Activated CD4-positive, alpha-beta memory T cell treated with anti-CD3 and anti-CD28 coated beads, Interleukin-2, amount 10 ng/mL, durations not matched to agents 7 days and 5 days (primary cell): Measurements from ENCODE around the gene DNAJC7. TPM values are rescaled to one million over a fixed set of nuclear protein-coding genes. Genes with fewer than 3 reads are reported as not detected.

ENCODE experiments used
- CTCF ChIA-PET: fragments of 350-600 bp; sonication (Branson Sonifier 250); formaldehyde crosslinking; loops from one replicate; lab custom pipeline; 2021; ENCODE audit warnings: antibody characterized with exemption, inconsistent platforms; lab: Charles Lee
- POLR2A ChIA-PET: fragments of 350-600 bp; sonication (Branson Sonifier 250); formaldehyde crosslinking; loops from one replicate; lab custom pipeline; 2021; ENCODE audit warnings: antibody characterized with exemption; lab: Charles Lee
- DNase-seq: peaks from one replicate; pipeline ENCODE4 v3.0.0-alpha.2; 2020
- H3K27ac Mint-ChIP-seq: one replicate; pipeline ENCODE4 v1.8.0; 2021; ENCODE audit warnings: mild to moderate bottlenecking, mixed read lengths
- H3K27me3 Mint-ChIP-seq: one replicate; pipeline ENCODE4 v1.8.0; 2021; ENCODE audit warnings: mixed read lengths
- H3K36me3 Mint-ChIP-seq: one replicate; pipeline ENCODE4 v1.8.0; 2021; ENCODE audit warnings: low read depth, mixed read lengths
- H3K4me1 Mint-ChIP-seq: one replicate; pipeline ENCODE4 v1.8.0; 2021; ENCODE audit warnings: mixed read lengths
- H3K4me3 Mint-ChIP-seq: one replicate; pipeline ENCODE4 v1.8.0; 2021; ENCODE audit warnings: mild to moderate bottlenecking, mixed read lengths
- H3K9me3 Mint-ChIP-seq: one replicate; pipeline ENCODE4 v1.8.0; 2021; ENCODE audit warnings: mixed read lengths
- total RNA-seq, 2 experiments: library from RNA; stranded (reverse); gene quantifications; one replicate each; pipeline ENCODE4 v1.2.3, GENCODE V29; 2021

The DNAJC7 gene
- total RNA-seq, 2 experiments from 2014 or later = 88.7 to 95.1 TPM

DNA sequence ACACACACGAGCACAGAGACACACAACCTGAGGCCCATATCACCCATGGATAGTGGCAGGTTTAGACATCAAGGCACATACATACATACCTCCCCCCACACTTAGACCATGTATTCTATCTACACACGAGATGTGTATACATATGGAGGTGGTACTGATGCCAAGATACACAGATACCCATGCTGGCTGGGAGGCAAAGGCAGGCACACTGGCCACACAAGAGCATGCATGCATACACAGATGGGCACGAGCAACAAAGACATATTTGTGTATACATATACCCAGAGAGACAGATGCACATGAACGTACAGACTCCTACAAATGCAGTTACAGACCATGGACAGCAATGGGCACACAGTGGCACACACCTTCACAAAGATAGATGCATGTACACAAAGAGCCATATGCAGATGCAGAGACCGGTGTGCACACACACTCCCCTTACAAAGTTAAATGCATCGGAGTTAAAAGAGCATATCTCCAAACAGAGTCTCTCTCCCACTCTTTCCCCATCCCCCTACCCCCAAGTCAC lies 35.2 kb upstream of the DNAJC7 start:
- no peak overlapping the region for H3K27ac Mint-ChIP-seq
- no peak overlapping the region for H3K4me3 Mint-ChIP-seq
- peaks cover 8% of the 10 kb centered on the region for H3K4me1 Mint-ChIP-seq
- no peaks in the 10 kb centered on the region for H3K9me3 Mint-ChIP-seq
- POLR2A ChIA-PET = no interaction called here
- H3K27me3 Mint-ChIP-seq = peaks cover 65% of the 10 kb centered on the region
- no peaks in the 10 kb centered on the region for H3K36me3 Mint-ChIP-seq
- DNase-seq = no peak
- CTCF ChIA-PET = no interaction called here

DNA sequence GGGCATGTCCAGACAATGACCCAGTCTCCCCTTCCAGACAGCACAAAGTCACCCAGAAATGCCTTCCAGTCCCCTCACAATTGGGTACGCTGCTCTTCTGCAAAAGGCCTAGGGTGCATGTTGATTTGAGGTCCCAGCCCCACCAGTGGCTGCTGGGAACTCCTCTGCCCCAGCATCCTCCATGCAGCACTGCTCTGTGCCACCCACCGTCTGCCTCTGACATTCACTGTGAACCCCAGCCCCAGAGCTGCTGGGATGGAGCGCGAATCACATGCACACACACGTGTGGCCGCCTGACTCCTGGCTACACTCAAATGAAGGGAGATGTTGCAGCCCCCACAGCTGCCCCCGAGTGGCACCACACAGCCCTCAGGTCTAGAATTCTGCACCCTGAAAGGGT lies 34.4 kb upstream of the DNAJC7 start:
- H3K9me3 Mint-ChIP-seq = no peaks in the 10 kb centered on the region
- H3K27me3 Mint-ChIP-seq = peaks cover 63% of the 10 kb centered on the region
- DNase-seq = no peak
- peak overlapping the region; percentile 30 for H3K4me3 Mint-ChIP-seq
- no peak overlapping the region for H3K27ac Mint-ChIP-seq
- POLR2A ChIA-PET = no interaction called here
- no peaks in the 10 kb centered on the region for H3K36me3 Mint-ChIP-seq
- peaks cover 8% of the 10 kb centered on the region for H3K4me1 Mint-ChIP-seq
- CTCF ChIA-PET = interaction anchor here (1.1 kb wide), 1 partner anchor 14 kb away, joined by 3 read pairs; no protein-coding TSS in a partner anchor

DNA sequence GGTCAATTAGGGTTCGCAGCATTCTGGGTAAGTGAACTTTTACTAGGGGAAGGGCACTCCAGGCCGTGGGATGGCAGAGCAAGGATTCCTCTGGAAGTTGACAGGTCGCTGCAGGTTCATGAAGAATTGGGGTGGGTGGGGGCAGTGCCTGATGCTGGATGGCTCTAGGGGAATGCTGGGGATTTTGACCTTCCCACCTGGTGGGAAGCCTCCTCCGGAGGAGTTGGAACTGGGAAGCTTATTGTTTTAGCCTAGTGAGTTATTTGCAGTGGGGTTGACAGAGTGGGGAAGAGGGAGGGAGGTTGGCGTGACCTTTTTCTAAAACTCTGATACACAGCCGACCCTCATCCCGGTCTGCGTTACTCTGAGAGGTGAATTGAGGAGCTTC lies 33.8 kb upstream of the DNAJC7 start:
- ChIA-PET POLR2A (no interaction called here), CTCF (interaction anchor here (0.6 to 1.1 kb wide), 3 partner anchors 15 to 83 kb away, joined by 3 to 4 read pairs (median 3); no protein-coding TSS in a partner anchor)
- Mint-ChIP-seq H3K9me3 (no peaks in the 10 kb centered on the region), H3K27ac (no peak overlapping the region), H3K4me3 (peak overlapping the region; percentile 49), H3K4me1 (peaks cover 8% of the 10 kb centered on the region), H3K36me3 (no peaks in the 10 kb centered on the region), H3K27me3 (peaks cover 64% of the 10 kb centered on the region)
- DNase-seq = no peak

DNA sequence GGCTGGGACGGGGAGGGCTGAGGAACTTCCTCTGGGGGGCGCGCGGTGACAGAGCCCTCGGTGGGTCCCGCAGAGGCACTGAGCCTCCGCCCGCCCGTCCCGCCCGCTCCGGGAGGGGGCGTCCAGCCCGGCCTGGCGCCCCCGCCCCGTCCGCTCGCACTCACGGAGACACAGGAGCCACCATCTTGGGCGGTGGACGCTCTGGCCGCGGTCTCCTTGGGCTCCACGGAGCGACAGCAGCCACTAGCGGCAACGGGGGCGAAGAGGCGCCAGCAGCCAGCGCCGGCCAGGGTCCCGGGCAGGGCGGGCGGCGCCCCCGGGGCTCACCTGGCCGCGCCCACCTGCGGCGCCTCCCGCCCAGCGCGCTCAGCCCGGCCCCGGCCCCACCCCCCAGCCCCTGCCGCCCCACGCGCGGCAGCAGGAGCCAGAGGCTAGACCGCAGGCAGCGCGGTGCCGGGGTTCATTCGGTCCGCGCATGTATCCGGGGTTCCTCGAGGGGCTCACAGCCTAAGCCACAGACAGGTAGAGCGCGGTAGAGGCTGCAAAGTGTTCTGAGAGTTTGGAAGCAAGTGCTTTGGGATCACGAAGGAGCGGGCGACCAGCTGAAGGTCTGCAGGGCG lies 33.3 kb upstream of the DNAJC7 start, which contains the start of gene C17orf113:
TSS of gene C17orf113 (minus strand) at position 209 of the 620 bp plus-strand sequence. CDS start 7,225 bp downstream, outside the sequence.
- Mint-ChIP-seq H3K27ac (no peak within 1 kb of the TSS), H3K4me1 (peaks cover 8% of the 10 kb centered on the region), H3K27me3 (peaks cover 65% of the 10 kb centered on the region), H3K9me3 (no peaks in the 10 kb centered on the region), H3K36me3 (no peaks in the 10 kb centered on the region), H3K4me3 (peak within 1 kb of the TSS; percentile 60)
- CTCF ChIA-PET = interaction anchor here (0.6 to 1.1 kb wide), 3 partner anchors 15 to 84 kb away, joined by 3 to 4 read pairs (median 3); no protein-coding TSS in a partner anchor
- POLR2A ChIA-PET = no interaction called here
- peak; percentile 31 for DNase-seq

DNA sequence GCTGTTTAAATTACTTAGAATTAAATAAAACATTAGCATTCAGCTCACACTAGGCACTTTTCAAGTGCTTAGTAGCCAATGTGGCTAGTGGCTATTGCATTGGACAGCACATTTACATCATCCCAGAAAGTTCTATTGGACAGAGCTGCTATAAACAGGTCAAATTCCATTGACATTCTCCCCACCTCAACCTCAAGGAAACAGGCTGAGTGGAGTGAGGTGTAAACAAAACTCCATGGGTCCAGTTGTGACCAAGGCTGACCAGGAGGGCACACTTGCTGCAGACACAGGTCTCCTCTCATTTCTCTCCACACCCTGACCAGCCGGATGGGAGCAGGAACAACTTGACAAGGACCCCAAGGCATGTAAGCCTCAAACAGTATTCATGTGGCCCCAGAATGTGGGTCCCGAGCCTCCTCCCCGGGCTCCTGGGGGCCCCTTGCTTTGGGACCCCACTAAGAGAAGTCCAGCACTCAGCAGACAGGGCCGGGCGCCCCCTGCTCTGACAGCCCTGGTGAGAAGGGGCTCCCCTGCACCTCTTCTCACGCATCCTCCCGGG lies 32.7 kb upstream of the DNAJC7 start:
- peaks cover 8% of the 10 kb centered on the region for H3K4me1 Mint-ChIP-seq
- H3K27ac Mint-ChIP-seq = no peak overlapping the region
- ChIA-PET POLR2A (no interaction called here), CTCF (no interaction called here)
- no peak for DNase-seq
- peak overlapping the region; percentile 60 for H3K4me3 Mint-ChIP-seq
- H3K36me3 Mint-ChIP-seq = no peaks in the 10 kb centered on the region
- peaks cover 59% of the 10 kb centered on the region for H3K27me3 Mint-ChIP-seq
- H3K9me3 Mint-ChIP-seq = no peaks in the 10 kb centered on the region

DNA sequence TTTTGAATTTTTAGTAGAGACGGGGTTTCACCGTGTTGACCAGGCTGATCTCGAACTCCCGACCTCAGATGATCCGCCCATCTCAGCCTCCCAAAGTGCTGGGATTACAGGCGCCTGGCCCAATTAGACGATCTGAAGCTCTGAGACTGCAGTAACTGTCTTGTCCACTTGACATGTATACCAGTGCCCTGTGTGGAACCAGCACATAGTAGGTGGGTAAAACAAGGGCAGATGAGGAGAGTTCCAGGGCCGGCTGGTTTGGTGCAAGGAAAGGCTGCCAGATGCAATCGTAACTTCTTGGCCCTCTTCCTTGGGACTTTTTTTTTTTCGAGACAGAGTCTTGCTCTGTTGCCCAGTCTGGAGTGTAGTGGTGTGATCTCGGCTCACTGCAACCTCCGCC lies 30.1 kb upstream of the DNAJC7 start:
- Mint-ChIP-seq H3K27me3 (peaks cover 43% of the 10 kb centered on the region), H3K36me3 (no peaks in the 10 kb centered on the region), H3K27ac (no peak overlapping the region), H3K4me3 (no peak overlapping the region), H3K9me3 (no peaks in the 10 kb centered on the region), H3K4me1 (peaks cover 8% of the 10 kb centered on the region)
- CTCF ChIA-PET = no interaction called here
- no peak for DNase-seq
- POLR2A ChIA-PET = no interaction called here

DNA sequence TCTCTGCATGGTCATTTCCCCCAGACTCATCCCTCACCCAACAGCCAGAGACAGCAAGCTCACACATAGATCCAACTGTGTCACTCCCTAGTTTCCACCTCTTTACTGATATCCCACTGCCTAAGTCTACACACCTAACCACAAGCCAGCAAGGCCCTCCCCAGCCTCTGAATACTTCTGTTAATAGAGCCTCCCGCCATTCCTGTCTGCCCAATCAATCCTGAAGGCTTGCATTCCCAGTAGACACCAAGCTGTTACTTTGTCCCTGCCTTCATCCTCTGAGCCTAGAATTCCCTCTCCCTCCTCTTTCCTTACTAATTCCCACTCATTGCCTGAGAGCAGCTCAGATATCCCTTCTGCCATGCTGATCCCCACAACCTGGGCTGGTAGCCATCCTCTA lies 28.5 kb upstream of the DNAJC7 start:
- Mint-ChIP-seq H3K4me1 (peaks cover 4% of the 10 kb centered on the region), H3K36me3 (no peaks in the 10 kb centered on the region), H3K4me3 (no peak overlapping the region), H3K27me3 (peaks cover 31% of the 10 kb centered on the region), H3K9me3 (no peaks in the 10 kb centered on the region), H3K27ac (no peak overlapping the region)
- ChIA-PET POLR2A (interaction anchor here (1.0 kb wide), 1 partner anchor 80 kb away, joined by 3 read pairs; no protein-coding TSS in a partner anchor), CTCF (no interaction called here)
- no peak for DNase-seq

DNA sequence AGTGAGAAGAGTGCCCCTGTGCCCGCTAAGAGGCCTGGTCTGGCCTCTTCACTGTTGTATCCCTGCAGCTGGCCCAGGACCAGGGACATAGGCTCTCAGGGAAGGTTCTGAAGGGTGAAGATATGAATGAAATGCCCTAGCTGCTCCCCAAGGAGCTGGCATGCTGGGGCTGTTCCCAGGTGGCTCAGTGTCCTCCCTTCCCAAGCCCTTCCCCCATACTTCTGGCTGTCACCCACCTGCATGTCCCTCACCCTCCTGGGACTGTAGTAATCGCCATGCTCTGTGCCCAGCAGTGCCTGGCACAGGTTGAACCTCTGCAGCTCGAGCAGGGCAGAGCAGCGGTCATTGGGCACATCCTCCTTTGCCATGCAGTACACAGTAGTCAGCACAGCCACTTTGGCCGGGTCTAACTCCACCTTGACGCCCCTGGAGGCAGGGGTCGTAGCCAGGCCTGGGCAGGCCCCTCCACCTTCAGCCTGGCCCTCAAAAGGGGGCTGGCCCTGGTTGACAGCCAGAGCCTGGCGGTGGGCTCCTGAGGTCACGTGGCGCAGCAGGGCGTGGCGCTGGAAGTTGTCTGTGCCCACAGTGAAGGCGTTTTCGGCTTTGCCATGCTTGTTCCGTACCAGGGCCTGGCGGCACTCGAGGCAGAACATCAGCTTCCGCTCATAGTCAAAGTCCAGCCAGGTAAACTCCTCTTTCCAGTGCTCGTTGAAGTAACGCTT lies 25.5 kb upstream of the DNAJC7 start:
- ChIA-PET CTCF (interaction anchor here (0.7 kb wide), 1 partner anchor 266 kb away, joined by 3 read pairs; no protein-coding TSS in a partner anchor), POLR2A (no interaction called here)
- DNase-seq = no peak
- no peaks in the 10 kb centered on the region for H3K36me3 Mint-ChIP-seq
- H3K27ac Mint-ChIP-seq = no peak overlapping the region
- H3K4me3 Mint-ChIP-seq = no peak overlapping the region
- no peaks in the 10 kb centered on the region for H3K4me1 Mint-ChIP-seq
- H3K27me3 Mint-ChIP-seq = peaks cover 14% of the 10 kb centered on the region
- no peaks in the 10 kb centered on the region for H3K9me3 Mint-ChIP-seq

DNA sequence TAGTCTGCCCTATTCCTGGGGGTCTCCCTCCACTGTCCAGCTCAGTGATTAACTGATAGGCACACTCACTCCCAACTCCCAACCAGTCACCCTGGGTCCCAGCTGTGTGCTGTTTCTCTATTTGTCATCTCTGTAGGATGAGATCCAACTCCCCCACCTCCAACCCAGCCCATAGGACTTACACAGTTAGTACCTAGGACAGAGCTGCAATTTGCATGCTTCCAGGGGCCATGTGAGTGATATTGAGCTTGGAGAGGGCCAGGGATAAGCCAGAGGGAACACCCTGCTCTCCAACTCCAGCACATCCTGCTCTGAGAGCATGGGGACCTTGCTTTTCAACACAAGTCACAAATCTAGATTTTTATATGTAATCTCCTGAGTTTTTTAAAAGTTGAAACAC lies 24.4 kb upstream of the DNAJC7 start:
- Mint-ChIP-seq H3K27me3 (peaks cover 18% of the 10 kb centered on the region), H3K4me3 (no peak overlapping the region), H3K9me3 (no peaks in the 10 kb centered on the region), H3K4me1 (no peaks in the 10 kb centered on the region), H3K36me3 (no peaks in the 10 kb centered on the region), H3K27ac (no peak overlapping the region)
- CTCF ChIA-PET = interaction anchor here (1.0 to 1.2 kb wide), 2 partner anchors 22 to 25 kb away, joined by 3 to 4 read pairs; partner anchors contain the start of gene NKIRAS2
- POLR2A ChIA-PET = interaction anchor here (1.2 to 1.8 kb wide), 2 partner anchors 15 to 24 kb away, joined by 4 read pairs; partner anchors contain the start of gene DNAJC7
- no peak for DNase-seq

DNA sequence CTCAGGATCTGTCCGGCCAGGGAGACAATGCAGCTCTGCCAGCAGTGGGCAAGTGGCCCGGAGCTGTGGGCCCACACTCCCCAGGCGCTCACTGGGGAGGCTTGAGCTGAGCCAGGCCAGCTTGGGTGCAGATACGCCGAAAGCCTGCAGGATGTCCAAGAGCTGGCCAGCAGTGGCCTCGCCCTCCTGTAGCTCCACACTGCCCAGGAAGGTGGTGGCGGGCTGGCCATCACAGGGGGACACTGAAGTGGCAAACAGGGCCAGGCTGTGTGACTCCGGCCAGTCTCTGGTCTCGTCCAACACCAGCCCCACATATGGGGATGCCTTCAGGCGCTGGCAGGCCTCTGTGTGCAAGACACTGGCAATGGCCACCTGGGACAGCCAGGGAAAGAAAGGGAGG lies 23.6 kb upstream of the DNAJC7 start:
- H3K4me3 Mint-ChIP-seq = no peak overlapping the region
- POLR2A ChIA-PET = interaction anchor here (1.2 to 1.8 kb wide), 2 partner anchors 14 to 23 kb away, joined by 4 read pairs; partner anchors contain the start of gene DNAJC7
- H3K4me1 Mint-ChIP-seq = no peaks in the 10 kb centered on the region

DNA sequence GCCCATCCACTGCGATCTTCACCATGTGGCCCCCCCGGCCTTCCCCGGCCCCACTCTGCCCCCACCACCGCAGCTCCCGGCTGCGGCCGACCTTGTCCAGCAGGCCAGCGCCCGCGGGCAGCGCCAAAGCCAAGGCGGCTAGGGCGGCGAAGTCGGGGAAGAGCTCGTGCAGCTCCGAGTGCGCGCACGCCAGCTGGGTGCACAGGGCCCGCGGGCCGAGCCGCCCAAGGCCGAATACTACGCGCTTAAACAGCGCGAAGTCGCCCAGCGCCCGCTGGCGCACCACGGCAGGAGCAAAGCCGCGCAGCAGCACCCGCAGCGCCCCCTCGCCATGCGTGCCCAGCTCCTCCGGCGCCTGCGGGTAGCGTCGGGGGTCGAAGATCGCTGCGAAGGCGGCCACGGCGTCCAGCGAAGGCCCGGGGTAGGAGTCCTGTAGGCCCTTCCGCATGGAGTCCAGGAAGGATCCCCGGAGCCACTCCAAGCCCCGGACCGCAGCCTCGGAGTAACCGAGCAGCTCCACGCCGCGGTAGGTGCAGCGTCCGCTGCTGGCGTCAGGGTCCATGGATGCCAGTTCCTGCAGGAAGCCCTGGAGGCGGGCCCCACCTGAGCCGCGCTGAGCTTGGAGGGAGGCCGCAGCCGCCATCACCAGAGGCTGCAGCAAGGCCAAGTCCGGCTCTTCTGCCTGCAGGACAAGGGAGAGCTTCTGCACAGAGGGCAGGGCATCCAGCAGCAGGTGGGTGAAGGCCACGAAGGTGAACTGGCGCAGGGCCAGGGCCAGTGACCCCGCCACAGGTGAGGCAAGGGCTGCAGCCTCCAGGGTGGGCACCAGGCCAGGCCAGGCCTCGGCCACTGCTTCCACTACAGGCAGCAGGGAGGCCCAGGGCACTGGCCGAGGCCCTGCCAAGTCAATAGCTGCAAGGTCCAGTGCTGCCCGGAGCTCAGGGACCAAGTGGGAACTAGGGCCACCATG lies 22.8 kb upstream of the DNAJC7 start:
- H3K36me3 Mint-ChIP-seq = no peaks in the 10 kb centered on the region
- H3K9me3 Mint-ChIP-seq = no peaks in the 10 kb centered on the region
- no peak for DNase-seq
- no peaks in the 10 kb centered on the region for H3K4me1 Mint-ChIP-seq
- no peak overlapping the region for H3K27ac Mint-ChIP-seq
- no peak overlapping the region for H3K4me3 Mint-ChIP-seq
- POLR2A ChIA-PET = interaction anchor here (1.0 to 1.8 kb wide), 3 partner anchors 13 to 72 kb away, joined by 4 read pairs; partner anchors contain the start of genes DHX58 and DNAJC7
- H3K27me3 Mint-ChIP-seq = peaks cover 12% of the 10 kb centered on the region
- CTCF ChIA-PET = interaction anchor here (1.0 kb wide), 1 partner anchor 20 kb away, joined by 3 read pairs; the partner anchor contains the start of gene NKIRAS2

More for the DNA sequence above, 23.6 kb upstream of the DNAJC7 start:
- Mint-ChIP-seq H3K36me3 (no peaks in the 10 kb centered on the region), H3K9me3 (no peaks in the 10 kb centered on the region), H3K27ac (no peak overlapping the region), H3K27me3 (peaks cover 15% of the 10 kb centered on the region)
- CTCF ChIA-PET = interaction anchor here (1.2 kb wide), 1 partner anchor 21 kb away, joined by 3 read pairs; the partner anchor contains the start of gene NKIRAS2
- no peak for DNase-seq
